GM18873 (cell line): ENCODE measurements around the gene FTO.

ENCODE experiments used
- ATAC-seq: cut with Tn5 transposase; IDR thresholded peaks from one replicate; pipeline ENCODE4 v1.9.1; 2021; ENCODE audit warnings: mild to moderate bottlenecking, moderate library complexity, moderate number of reproducible peaks; ENCODE audit not compliant: unreplicated experiment, low FRiP score

Gene FTO

DNA sequence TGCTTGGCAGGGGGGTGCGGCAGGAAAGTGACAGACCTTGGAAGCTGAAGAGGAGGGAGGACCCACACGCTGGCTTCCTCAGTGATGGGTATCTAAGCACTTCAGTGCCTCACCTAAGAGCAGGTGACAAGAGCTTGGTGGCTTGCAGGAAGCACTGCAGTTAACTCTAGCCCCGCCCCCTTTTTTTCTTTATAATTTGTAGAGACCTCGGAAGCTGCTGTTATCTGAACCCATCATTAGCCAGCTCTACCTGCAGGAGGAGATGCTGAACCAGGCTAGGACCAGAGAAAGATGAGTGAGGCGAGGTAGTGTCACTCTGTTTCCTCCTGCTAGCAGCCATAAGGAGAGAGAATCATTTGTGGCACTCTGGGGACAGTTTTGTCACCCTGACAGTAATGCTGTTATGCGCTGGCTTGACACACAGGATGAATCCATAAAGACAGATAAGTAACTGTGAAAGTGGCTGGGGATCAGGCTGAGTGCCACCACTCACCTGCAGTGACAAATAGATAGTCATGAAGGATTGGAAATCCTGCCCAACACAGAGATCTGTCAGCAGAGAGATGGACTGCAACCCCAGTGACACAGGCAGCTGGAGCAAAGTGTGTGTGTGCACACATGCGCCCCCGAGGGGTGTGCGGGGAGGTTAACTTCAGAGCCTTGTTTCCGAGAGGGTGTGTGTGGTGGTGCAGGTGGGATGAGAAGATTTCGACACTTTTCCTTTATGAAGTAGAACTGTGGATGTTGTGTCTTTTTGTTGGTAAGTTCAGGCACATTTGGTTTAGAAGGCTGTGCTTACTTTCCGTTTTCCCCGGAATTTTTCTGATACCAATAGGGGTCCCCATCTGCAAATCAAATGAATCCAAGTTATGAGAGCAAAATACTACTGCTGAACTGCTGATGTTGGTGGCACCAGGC is 358.7 kb downstream of the FTO start:
- no peak for ATAC-seq

DNA sequence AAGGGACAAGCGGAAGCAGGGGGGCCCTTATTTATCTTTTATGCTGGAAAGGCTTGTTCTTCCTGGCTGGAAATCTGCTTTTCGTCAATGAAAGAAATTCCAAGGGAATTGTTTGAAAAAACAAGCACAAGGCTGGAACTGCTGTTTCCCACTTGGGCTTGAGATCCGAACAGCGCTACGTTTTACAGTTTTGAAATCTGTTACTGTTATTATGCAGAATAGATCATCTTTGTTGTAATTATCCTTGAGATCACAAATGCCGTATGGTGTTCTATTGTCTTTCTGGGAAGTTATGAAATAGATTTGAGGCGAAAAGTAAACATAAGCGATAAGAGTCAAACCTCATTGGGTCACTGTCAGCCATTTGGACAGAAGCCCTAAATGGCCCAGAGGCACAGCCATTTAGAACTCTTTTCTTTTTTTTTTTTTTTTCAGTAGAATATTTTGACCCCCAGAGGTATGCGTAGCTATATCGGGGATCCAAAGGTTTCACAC is 359.4 kb downstream of the FTO start:
- no peak for ATAC-seq

DNA sequence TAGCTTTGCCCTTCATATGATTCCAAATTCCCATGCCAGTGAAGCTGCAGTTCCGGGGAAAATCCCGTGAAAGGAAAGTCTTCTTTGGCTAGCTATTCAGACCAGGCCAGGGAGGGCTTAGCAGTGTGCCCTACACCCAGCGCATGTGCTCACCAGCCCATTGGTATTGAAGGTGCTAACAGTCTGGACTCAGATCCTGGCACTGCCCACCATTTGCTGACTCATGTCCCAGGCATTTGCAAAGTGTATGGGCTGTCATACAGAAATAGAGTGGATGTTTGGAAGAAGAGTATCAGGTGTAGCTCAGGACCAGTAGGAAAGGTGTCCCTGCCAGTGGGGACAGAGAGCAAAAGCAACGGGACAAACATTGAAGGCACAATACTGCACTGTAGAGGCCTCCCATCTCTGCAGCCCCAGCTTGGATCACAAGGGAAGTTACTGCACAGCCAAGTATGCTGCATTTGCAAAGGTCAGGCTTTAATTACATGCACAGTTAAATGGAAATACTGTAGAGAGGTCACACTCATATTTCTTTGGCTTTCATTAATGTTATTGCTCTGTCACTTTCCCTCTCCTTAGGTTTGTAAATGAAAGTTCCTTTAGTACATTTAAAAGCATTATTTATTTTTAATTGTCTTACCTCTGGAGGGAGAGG is 362.6 kb downstream of the FTO start:
- no peak for ATAC-seq

DNA sequence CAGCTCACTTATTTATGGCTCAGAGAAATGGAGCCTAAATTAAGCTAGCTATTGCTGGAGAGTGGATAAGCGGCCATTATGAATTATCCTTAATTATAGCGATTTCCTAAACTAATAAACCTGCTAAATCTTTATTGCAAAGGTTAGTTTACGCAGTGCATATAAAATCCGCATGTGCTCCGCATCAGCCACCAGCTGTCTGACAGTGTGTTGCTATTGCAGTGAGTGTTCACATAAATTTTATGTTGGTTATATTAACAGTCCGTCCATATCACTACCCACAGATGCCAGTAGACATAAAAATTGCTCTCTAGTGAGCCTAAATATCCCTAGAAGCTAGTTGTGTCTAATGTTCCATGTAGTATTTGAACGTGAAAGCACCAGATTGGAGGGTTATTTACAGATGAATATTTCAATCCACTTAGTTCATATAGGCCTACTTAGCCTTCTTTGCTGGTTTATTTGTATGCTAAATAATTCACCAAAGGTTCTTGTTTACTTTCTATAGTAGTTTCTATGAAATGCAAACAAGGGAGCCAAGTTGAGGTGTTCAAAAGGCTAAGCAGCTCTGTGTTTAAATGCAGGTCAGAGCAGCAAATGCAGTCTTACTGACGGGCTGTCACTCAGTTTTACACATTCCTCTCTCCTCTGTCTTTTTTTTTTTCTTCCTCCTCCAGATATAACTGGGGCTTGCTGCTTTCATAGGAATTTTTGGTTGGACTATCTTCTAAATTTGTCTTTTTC is 363.5 kb downstream of the FTO start:
- no peak for ATAC-seq

DNA sequence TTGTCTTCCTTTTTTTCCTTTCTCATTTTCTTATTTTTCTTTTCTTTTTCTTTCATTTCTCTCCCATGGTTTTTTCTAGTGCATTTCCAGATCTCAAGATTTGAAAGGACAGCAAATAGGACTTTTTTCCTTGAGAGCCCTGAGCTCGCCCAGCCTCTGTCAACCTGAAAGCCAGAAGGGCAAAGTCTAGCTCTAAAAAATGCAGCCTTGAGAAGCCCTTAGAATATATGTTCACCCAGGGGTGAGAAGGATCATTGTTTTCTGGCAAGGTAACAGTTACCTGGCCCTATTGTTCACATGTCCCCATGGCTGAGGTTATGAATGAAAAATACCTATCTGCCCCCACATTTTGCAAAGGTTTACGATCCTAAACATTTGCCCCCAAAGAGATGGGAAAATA is 364.3 kb downstream of the FTO start:
- no peak for ATAC-seq

DNA sequence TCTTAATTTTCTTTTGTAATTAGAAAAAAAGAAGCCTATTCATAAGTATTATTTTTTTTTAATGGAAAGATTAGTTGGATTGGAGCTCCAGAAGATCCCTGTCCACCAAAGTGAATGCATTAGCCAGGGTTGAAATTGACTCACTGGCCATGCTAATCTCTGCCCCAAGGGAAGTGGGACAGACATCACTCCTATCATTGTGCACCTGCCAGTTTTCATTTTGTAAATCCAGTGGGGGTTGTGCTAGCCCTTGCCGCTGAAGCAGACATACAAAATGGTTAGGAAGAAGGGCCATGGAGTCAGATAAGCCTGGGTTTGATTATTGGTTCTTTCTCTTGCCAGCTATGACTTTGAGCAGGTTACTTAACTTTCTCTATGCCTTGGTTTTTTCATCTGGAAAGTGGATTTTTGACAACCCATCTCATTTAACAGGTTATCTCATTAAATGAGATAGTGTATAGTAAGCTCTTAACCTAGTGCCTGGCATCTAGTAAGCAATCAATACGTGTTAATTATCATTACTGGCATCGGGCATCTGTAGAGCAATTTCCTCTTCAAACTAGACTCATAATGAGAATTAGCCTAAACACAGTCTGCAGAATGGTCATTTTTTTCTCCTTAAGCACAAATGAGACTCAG is 365.8 kb downstream of the FTO start:
- ATAC-seq, result no peak

DNA sequence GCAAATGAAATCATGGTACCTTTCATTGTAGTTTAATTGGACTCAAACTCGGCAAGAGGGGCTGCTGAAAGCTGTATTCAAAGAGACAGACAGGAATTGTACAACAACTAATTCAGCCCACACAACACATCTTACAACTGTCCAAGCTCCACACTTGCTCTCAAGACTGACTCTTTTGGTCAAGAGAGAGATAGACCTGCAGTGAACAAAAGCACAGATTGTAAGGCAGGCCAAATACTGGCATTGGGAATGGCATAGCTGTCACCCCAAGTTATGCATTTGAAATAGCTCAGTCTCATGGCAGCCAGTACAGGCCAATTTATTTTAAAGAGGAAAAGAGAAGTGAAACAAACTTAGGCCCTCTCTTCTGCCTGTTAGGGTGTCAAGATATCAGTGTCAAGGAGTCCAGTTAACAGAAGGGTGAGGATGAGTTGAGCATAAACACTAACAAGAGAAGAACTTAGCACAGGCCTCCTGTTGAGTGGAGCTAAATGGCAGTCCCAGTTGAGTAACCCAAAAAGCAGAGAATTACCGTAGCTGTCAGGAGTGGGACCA is 366.9 kb downstream of the FTO start:
- ATAC-seq, result no peak

DNA sequence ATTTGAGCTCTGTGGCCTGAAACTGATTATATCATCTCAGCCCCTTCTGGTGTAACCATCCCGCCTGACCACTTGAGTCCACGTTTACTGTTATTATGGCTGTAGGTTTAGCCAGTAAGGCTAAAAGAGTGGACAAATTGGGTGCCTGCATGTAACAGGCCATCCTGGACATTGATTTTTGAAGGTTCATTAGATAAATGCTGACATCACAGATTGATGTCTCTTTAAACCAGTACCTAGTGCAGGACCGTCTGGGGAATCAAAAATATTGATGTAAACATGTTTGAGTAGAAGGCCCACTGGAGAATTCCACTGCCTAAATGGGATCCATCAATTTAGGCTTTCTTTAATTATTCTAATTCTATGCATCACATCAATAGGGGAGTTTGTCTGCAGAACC is 367.6 kb downstream of the FTO start:
- ATAC-seq, result no peak

DNA sequence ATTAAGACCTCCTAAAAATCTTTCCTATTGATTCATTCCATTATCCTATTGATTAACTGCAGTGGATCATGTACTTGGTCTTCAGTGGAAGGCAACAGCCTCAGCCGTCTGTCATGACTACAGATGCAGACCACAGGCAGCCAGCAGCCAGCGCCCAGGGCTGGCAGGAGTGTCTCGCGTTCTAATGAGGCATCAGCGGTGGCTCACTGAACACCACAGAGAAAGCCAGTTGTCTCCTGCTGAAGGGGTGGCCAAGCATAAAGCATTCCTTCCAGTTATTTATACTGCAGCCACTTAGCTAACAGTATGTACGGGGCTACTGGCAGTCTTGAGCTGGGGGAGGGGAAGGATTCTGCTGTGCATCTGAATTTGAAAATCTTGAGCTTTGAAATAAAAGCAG is 368.3 kb downstream of the FTO start:
- ATAC-seq, result no peak

DNA sequence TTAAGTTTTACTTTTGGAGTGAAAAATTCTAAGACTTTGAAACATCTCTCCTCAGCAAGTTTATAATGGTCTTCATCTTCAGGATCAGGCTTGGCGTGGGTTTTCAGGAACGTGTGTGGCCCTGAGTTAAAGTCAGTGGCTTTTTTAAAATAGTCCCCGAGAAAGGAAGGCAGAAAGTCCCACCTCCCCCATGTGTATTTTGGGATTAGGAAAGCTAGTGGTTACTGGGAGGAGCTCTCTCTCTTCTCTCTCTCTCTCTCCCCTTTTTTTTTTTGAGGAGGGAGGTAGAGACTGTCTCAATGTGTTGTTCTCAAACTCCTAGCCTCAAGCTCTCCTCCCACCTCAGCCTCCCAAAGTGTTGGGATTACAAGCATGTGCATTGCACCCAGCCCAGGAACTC is 369.4 kb downstream of the FTO start:
- ATAC-seq, result no peak

DNA sequence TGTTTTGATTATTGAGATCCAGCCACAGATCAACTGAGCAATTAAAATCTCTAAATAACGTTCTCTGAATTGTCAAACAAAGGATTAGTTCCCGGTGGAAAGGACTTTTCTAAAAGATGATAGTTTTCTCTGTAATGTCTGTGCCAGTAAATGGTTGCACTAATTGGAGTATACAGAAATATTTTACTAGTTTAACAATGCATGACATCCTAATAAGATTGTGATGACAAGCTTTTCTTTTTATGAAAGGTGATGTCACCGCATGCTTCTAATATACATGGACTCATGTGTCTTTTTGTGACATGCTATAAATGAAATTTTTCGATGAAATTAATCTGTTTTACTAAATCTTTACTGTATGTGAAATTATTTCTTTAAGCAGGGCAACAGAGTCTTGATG is 371.5 kb downstream of the FTO start:
- no peak for ATAC-seq

DNA sequence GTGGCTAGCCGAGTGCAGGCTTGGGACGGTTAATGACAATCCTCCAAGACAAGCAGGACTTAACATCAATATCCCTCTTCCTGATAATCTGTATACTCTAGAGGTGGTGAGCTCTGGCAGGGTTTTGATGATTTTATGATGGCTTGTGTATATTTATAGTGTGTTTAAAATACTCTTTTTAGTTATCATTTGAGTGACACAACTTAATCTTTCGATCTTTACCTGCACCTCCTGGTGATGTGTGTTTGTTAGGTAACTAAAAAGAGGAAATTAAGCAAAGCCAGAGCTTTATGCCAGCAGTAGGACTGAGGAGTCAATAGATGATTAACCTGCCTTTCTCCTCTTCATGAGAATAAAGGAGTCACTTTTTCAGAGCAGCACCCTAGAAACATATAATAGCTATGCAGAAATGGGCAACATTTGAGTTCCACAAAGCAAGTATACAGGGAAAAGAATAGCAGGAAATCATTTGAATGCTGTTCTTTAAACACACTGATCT is 372.1 kb downstream of the FTO start:
- no peak for ATAC-seq

DNA sequence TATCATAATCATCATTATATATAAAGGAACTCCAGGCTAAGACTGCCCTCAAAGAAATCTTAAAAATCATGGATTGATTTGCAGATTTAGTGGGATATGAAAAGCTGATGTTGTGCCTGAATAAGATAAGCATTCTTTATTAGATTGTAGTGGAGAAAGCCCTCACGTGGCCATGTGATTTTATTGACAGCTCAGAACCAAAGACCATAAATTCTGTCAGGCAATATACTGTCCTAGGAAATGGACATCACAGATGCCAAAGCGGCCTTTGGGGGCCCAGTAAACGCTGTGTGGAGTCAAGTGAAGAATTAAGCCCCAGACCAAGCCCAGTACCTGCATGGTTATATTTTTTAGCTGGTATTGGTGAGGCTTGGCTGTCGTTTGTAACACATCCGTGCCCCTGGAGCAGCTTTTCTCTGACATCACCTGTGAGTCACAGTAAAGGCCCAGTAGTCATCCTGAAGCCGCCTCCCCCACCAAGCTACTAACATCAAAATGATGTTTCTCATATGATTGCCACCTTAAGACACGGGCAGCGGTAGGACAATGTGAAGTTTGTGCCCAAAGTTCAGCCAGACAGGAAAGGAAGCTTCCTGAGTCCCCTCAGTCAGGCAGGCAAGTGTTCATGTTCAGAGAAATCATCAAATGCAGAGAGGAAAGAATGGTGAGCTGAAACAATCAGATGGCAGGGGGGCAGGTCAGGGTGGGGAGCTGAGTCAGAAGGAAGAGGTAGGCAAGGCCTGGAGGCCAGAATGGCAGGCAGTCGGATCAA is 373.3 kb downstream of the FTO start:
- ATAC-seq, result no peak

DNA sequence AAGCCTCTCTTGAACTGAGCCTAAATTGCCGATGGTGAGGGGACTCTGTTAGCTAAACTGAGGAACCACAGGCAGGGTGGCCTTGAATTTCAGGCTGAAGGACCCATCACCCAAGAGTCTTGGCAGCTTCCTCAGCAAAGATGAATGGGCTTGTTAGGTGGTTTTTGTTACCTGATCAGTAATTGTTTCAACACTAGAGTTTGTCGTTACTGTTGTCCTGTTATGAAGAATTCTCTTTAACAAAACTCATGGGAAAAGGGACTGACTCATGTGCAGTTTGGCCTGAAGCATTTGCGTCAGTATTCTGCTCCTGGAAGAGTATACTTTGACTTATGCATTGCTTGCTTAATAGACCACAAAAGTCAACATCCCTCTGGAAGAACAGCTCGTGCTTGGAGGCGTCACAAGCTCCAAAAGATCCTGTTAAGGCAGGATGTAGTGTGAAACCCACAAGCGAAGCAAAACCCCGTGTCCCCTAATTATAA is 376.6 kb downstream of the FTO start:
- ATAC-seq, result no peak

DNA sequence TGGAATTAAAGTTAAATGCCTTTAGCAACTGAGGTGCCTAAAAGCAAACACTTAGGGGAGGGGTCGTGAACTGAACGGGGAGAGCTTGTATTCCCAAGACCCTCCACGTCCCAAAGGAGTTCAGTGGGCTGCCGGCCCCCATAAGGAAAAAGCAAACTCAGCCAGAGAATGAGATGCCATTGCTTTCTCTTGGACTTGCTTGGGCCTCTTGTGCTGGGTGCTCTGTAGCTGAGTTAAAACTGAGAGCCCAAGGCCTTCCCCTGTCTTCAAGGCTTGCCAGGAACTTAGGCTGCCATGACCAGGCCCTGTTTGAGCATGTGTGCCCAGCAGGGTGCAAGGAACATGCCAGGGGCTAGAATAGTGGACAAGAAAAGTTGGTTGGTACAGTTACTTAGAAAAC is 382.8 kb downstream of the FTO start:
- ATAC-seq, result no peak

DNA sequence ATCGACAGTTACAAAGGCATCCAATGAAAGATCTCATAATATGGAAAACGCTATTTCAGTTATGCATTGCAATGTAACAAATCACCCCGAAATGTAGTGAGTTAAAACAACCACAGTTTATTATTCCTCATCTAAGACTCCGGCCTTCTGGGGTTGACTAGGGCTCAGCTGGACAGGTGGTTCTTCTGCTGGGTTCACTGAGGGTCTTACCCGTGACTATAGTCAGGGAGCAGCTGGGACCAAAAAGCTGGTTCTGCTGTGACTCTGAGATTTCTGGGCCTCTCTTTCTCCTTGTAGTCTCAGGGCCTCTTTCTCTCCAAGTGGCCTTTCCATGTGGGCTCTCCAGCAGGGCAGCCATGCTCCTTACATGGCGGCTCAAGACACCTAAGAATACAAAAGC is 386.6 kb downstream of the FTO start:
- ATAC-seq, result no peak

DNA sequence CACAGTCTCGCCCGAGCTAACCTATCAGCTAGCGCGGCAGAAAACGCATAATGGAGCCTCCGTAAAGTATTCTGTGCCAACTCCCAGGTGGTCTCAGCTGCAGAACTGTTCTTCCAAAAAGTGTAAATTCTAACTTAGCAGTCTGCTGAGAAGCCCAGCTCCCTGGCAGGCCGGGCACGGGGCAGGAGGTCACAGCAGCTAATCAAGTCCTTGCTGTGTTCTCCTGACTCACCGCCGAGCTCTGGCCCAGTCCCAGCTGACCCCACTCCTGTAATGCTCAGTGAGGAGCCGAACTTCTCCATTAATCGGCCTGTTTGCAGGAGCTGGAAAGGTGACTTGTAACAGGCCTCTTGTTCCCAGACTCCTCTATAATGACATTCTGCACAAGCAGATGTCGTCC is 389.3 kb downstream of the FTO start:
- ATAC-seq, result no peak

DNA sequence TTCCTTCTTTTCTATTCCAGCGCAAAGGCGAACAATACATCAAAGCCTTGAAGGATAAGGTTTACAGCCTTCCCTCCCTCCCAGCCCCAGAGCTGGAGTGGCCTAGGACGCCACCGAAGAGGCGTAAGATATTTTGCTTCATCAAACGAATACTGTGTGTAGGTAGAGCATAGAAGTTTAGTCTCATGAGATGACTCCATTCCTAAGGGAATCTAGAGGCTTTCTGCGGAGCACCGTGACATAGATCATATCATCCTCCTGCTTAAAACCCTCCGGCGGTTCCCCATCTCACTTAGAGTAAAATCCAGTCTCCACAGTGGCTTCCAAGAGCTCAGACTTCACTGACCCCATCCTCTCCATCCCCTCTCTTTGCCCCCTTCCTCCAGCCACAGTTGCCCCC is 390.7 kb downstream of the FTO start:
- ATAC-seq, result no peak

DNA sequence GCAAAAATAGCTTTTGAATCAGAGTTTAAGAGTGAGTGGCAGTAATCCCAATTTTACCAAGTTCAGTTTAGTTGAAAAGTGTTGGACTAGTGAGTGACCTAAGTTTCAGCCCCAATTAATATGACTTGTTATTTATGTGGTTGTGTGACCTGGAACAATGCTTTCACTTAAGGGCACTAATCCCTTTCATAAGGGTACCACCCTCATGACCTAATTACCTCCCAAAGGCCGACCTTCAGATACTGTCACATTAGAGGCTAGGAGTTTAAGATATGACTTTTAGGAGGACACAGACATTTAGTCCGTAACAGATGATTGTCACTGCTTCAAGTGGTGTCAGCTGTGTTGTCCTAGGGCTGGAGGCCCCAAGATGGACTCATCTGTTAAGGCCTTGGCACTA is 392.7 kb downstream of the FTO start:
- no peak for ATAC-seq
